DND-41 (cell line): ENCODE results near the gene SERPINA12.

Experiments
- EZH2 ChIP-seq: IDR thresholded peaks from 3 replicates; pipeline ENCODE4 v1.6.1; 2012; ENCODE audit warnings: borderline replicate concordance, low read depth, mild to moderate bottlenecking, moderate library complexity, low read length, inconsistent platforms; ENCODE audit not compliant: severe bottlenecking
- TF ChIP-seq, protein P1 (sequence below): IDR thresholded peaks from 2 replicates; pipeline ENCODE4 v1.5.1; 2012; ENCODE audit warnings: borderline replicate concordance, low read length, moderate library complexity, mild to moderate bottlenecking; ENCODE audit not compliant: poor library complexity, severe bottlenecking; ENCODE audit errors: extremely low read depth

GRCh38 chr14:94458096-94458495, 51.2 kb downstream of the SERPINA12 start:
- TF ChIP-seq, protein P1, sequence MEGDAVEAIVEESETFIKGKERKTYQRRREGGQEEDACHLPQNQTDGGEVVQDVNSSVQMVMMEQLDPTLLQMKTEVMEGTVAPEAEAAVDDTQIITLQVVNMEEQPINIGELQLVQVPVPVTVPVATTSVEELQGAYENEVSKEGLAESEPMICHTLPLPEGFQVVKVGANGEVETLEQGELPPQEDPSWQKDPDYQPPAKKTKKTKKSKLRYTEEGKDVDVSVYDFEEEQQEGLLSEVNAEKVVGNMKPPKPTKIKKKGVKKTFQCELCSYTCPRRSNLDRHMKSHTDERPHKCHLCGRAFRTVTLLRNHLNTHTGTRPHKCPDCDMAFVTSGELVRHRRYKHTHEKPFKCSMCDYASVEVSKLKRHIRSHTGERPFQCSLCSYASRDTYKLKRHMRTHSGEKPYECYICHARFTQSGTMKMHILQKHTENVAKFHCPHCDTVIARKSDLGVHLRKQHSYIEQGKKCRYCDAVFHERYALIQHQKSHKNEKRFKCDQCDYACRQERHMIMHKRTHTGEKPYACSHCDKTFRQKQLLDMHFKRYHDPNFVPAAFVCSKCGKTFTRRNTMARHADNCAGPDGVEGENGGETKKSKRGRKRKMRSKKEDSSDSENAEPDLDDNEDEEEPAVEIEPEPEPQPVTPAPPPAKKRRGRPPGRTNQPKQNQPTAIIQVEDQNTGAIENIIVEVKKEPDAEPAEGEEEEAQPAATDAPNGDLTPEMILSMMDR: no peak
- TF ChIP-seq EZH2: no peak
